Thoracic aorta (tissue), 2 donors: ENCODE results near the gene CPEB3. TPM values are rescaled to one million over a fixed set of nuclear protein-coding genes. Genes with fewer than 3 reads are reported as not detected.

ENCODE experiments used
- ATAC-seq: fragments of 150-250 bp; one replicate; pipeline ENCODE4 v1.8.0; 2017; ENCODE audit warnings: low read depth; ENCODE audit not compliant: insufficient number of reproducible peaks, low FRiP score
- DNase-seq: peaks from one replicate; pipeline ENCODE4 v3.0.0-alpha.2; 2020; ENCODE audit warnings: low spot score
- H3K27ac ChIP-seq, 2 donors: fragments of 200-600 bp; sonication (generic); 1 replicate in 1 of 2; 2 replicates in 1 of 2; pipeline ENCODE4 v1.5.1; 2016; ENCODE audit warnings: mild to moderate bottlenecking in 2 of 2, moderate library complexity in 2 of 2
- H3K27me3 ChIP-seq: fragments of 200-600 bp; sonication (generic); replicated peaks from 2 replicates; pipeline ENCODE4 v1.6.0; 2016; ENCODE audit warnings: mild to moderate bottlenecking; ENCODE audit not compliant: insufficient read depth
- H3K36me3 ChIP-seq: fragments of 200-600 bp; sonication (generic); one replicate; pipeline ENCODE4 v1.5.1; 2016
- H3K4me1 ChIP-seq, 2 donors: fragments of 200-600 bp; sonication (generic); 1 replicate in 1 of 2; 2 replicates in 1 of 2; pipeline versions ENCODE4 v1.5.1 to v1.6.0; 2016; ENCODE audit warnings: low read depth in 2 of 2, mild to moderate bottlenecking in 1 of 2; ENCODE audit not compliant: control insufficient read depth in 1 of 2
- H3K4me3 ChIP-seq: fragments of 200-600 bp; sonication (generic); 2 replicates; pipeline ENCODE4 v1.5.1; 2016; ENCODE audit warnings: mild to moderate bottlenecking
- H3K9me3 ChIP-seq: fragments of 200-600 bp; sonication (generic); 2 replicates; pipeline ENCODE4 v1.5.1; 2016
- total RNA-seq, 2 donors: library from RNA; depleted of rRNA; stranded (reverse); fragments of >200 nt; gene quantifications; one replicate each; pipeline versions ENCODE4 v1.1.0 to v1.2.3, GENCODE V29; 2016
- TF ChIP-seq, protein P1 (sequence below): fragments of 200-600 bp; sonication (generic); IDR thresholded peaks from one replicate; pipeline ENCODE4 v1.5.1; 2019; ENCODE audit warnings: antibody characterized with exemption

CPEB3 gene
- total RNA-seq, 2 donors from 2014 or later, result 6.8 to 12.2 TPM

DNA sequence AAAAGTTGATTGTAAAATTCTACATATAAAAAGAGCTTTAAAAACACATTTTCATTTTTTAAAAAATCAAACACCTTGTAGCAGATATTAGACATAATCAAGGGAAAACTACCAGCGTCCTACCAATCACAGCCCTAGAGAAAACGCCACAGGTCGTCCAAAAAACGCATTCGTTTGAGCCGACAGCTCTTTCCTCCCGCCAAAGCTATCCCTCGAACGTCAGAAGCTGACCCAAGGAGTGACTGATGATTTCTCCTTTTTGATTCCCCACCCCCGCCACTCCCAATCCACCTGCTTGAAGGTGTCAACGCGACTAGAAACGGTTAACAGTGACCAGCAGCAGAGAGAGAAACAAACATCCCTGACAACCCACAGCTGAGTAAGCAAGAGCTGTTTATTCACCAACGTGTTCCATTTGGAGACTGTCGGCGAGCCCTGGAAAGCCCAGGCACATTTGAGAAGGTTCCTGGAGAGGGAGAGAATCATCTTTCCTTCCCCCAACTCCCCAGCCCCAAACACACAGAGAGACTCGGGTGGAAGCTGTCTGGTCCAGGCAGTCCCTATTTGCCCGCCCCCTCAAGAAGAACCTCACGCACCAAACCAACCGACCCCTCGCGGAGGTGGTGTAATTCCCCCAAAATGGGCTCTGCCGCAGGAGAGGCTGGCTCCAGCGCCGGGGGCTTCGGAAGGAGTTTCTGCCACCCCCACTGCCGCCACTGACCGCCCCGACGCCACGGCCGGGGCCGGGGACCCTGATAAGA lies 622 bp downstream of the CPEB3 start:
- Histone ChIP-seq H3K27ac (peak overlapping the region; percentile 95 to 98), H3K27me3 (no peaks in the 10 kb centered on the region), H3K4me3 (peak overlapping the region; percentile 96), H3K9me3 (no peaks in the 10 kb centered on the region), H3K4me1 (peaks cover under 1 to 21% of the 10 kb centered on the region in 2 donors), H3K36me3 (peaks cover 5% of the 10 kb centered on the region)
- DNase-seq (no peak), ATAC-seq (no peak)
- TF ChIP-seq, protein P1, sequence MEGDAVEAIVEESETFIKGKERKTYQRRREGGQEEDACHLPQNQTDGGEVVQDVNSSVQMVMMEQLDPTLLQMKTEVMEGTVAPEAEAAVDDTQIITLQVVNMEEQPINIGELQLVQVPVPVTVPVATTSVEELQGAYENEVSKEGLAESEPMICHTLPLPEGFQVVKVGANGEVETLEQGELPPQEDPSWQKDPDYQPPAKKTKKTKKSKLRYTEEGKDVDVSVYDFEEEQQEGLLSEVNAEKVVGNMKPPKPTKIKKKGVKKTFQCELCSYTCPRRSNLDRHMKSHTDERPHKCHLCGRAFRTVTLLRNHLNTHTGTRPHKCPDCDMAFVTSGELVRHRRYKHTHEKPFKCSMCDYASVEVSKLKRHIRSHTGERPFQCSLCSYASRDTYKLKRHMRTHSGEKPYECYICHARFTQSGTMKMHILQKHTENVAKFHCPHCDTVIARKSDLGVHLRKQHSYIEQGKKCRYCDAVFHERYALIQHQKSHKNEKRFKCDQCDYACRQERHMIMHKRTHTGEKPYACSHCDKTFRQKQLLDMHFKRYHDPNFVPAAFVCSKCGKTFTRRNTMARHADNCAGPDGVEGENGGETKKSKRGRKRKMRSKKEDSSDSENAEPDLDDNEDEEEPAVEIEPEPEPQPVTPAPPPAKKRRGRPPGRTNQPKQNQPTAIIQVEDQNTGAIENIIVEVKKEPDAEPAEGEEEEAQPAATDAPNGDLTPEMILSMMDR, result no peak

DNA sequence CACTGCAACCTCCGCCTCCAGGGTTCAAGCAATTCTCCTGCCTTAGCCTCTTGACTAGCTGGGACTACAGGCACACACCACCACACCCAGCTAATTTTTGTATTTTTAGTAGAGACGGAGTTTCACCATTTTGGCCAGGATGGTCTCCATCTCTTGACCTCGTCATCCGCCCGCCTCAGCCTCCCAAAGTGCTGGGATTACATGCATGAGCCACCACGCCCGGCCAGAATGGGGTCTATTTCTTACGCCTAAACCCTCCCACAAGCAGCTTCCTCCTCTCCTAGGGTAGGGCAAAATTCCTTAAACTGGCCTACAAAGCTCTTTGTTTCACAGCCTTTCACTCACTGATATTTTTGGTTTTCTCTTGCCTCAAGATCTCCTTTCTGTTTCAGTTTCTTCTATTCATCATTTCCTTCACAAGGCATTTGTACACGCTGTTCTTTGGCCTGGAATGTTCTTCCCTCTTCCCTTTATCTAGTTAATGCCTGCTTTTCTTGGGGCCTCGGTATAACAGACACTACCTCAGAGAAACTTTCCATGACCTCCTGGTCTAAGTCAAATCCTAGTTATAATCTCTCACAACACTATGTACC lies 6.7 kb downstream of the CPEB3 start:
- Histone ChIP-seq H3K9me3 (no peaks in the 10 kb centered on the region), H3K27ac (peak overlapping the region; percentile 66 to 73), H3K36me3 (no peaks in the 10 kb centered on the region), H3K4me1 (peaks cover 15 to 26% of the 10 kb centered on the region in 2 donors), H3K4me3 (peak overlapping the region; percentile 48), H3K27me3 (no peaks in the 10 kb centered on the region)
- TF ChIP-seq, protein P1, result no peak
- ATAC-seq (peak; percentile 54), DNase-seq (no peak)

- Histone ChIP-seq H3K27ac (no peak overlapping the region), H3K4me1 (peaks cover 13 to 22% of the 10 kb centered on the region in 2 donors), H3K27me3 (no peaks in the 10 kb centered on the region), H3K4me3 (peak overlapping the region; percentile 57), H3K36me3 (no peaks in the 10 kb centered on the region), H3K9me3 (no peaks in the 10 kb centered on the region)
- no peak for ATAC-seq
- TF ChIP-seq, protein P1, result no peak
- no peak for DNase-seq
These were observed 11.7 kb downstream of the CPEB3 start for GRCh38 chr10:92278996-92279696.

DNA sequence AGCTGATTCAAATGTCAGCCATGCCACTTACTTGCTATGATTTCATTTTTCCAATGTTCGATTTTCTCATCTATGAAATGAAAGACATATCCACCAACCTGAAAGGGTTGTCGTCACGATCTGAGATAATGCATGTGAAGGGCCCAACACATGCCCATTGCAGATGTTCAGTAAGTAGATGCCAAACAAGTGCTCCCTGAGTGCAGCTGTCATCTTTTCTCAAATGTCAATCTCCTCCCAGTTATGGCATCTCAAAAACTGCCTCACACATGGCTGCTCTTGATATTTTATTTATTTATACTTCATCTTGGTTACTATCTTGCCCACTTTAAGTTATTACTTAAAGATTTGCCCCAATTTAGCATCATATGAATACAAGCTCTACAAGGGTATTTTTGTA lies 16.8 kb downstream of the CPEB3 start:
- no peak for ATAC-seq
- H3K36me3 ChIP-seq, result no peaks in the 10 kb centered on the region
- H3K4me3 ChIP-seq, result no peak overlapping the region
- H3K27me3 ChIP-seq, result no peaks in the 10 kb centered on the region
- H3K4me1 ChIP-seq, result peaks cover 6 to 7% of the 10 kb centered on the region in 2 donors
- no peaks in the 10 kb centered on the region for H3K9me3 ChIP-seq
- no peak for DNase-seq
- no peak overlapping the region for H3K27ac ChIP-seq
- TF ChIP-seq, protein P1, result no peak

DNA sequence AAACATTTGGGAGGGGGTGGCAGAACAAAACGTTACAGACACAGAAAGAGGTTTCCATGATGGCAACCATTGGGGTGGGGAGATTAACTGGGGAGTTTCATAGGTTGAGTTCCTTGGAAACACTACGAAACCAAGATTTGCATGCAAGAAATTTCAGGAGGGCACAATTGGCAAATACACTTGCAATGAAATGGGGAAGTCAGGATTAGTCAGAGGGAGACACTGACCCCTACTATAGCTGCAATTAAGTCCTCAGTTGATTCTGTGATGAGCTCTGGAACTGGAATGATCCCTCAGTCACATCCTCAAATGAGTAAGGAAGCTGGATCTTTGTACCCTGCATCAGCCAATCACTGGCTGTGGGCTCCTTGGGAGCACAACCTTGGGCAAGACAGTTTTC lies 22.1 kb downstream of the CPEB3 start:
- Histone ChIP-seq H3K4me3 (no peak overlapping the region), H3K36me3 (no peaks in the 10 kb centered on the region), H3K27ac (peak overlapping the region in 1 of 2 donors; percentile 68), H3K27me3 (no peaks in the 10 kb centered on the region), H3K9me3 (no peaks in the 10 kb centered on the region), H3K4me1 (peaks cover 22 to 33% of the 10 kb centered on the region in 2 donors)
- DNase-seq, result no peak
- ATAC-seq, result no peak
- TF ChIP-seq, protein P1, result no peak
